Loucy (cell line): Measurements from ENCODE around the gene EP400.

Source experiments
- EZH2phosphoT487 ChIP-seq: fragments of 200-600 bp; IDR thresholded peaks from 2 replicates; pipeline ENCODE4 v1.6.1; 2018; ENCODE audit warnings: antibody characterized with exemption, mild to moderate bottlenecking, moderate library complexity, borderline replicate concordance
- TF ChIP-seq, protein P1 (sequence below): fragments of 200-600 bp; sonication (generic); conservative IDR thresholded peaks from 2 replicates; pipeline ENCODE4 v1.5.1; 2014; ENCODE audit warnings: mild to moderate bottlenecking, antibody characterized with exemption, low read length

DNA sequence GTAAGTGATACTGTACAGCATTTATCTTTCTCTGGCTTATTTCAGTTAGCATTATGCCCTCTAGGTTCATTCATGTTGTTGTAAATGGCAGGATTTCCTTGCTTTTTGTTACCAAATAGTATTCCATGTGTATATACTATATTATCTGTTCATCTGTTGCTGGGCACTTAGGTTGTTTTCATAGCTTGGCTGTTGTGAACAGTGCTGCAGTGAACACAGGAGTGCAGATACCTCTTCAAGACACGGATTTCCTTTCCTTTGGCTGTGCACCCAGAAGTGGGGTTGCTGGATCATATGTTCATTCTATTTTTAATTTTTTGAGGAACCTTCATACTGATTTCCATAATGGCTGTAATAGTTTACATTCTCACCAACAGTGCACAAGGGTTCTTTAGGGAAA lies 21.5 kb downstream of the EP400 start:
- TF ChIP-seq, protein P1, sequence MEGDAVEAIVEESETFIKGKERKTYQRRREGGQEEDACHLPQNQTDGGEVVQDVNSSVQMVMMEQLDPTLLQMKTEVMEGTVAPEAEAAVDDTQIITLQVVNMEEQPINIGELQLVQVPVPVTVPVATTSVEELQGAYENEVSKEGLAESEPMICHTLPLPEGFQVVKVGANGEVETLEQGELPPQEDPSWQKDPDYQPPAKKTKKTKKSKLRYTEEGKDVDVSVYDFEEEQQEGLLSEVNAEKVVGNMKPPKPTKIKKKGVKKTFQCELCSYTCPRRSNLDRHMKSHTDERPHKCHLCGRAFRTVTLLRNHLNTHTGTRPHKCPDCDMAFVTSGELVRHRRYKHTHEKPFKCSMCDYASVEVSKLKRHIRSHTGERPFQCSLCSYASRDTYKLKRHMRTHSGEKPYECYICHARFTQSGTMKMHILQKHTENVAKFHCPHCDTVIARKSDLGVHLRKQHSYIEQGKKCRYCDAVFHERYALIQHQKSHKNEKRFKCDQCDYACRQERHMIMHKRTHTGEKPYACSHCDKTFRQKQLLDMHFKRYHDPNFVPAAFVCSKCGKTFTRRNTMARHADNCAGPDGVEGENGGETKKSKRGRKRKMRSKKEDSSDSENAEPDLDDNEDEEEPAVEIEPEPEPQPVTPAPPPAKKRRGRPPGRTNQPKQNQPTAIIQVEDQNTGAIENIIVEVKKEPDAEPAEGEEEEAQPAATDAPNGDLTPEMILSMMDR: no peak
- no peak for TF ChIP-seq EZH2phosphoT487
